ENCODE measurements around the gene OR51G2.
"Not testable (repeated sequence)": the region's sequence is repeated elsewhere in the genome, so short reads cannot be mapped to it uniquely, and the experiment has no call there.

OR51G2 gene

GRCh38 chr11:4919250-4919649 lies at the start of gene OR51G2:
Gene OR51G2 (minus strand): TSS chr11:4919350. CDS start chr11:4915663, 3,687 bp downstream.
- no peak for FAIRE-seq
- DNase-seq (ENCODE audit: low spot score) = no peak

- no peak for DNase-seq (ENCODE audit: low spot score)
- FAIRE-seq = no peak
These were observed 43.7 kb upstream of the OR51G2 start for GRCh38 chr11:4962816-4963215.

- no peak for FAIRE-seq
- no peak for DNase-seq (ENCODE audit: low spot score)
These were observed 41.7 kb upstream of the OR51G2 start for GRCh38 chr11:4960877-4961276.

- no peak for FAIRE-seq
These were observed 38.2 kb upstream of the OR51G2 start for GRCh38 chr11:4957396-4957795.

GRCh38 chr11:4955613-4956012 lies 36.5 kb upstream of the OR51G2 start, which contains the start of gene OR51A2:
Gene OR51A2 (minus strand): TSS chr11:4955713. CDS start chr11:4955713, 0 bp downstream.
- DNase-seq (ENCODE audit: low spot score); FAIRE-seq: not testable (repeated sequence)

More at GRCh38 chr11:4957396-4957795, 38.2 kb upstream of the OR51G2 start:
- DNase-seq (ENCODE audit: low spot score) = no peak

GRCh38 chr11:4947505-4947904 lies 28.4 kb upstream of the OR51G2 start, which contains the start of gene OR51A4:
Gene OR51A4 (minus strand): TSS chr11:4947605. CDS start chr11:4947100, 505 bp downstream.
- DNase-seq (ENCODE audit: low spot score) (no peak), FAIRE-seq (no peak)

GRCh38 chr11:4936745-4937144 lies 17.6 kb upstream of the OR51G2 start:
- FAIRE-seq (no peak), DNase-seq (ENCODE audit: low spot score) (no peak)

- DNase-seq (ENCODE audit: low spot score) = peak; percentile 1
- FAIRE-seq = no peak
These were observed 13.6 kb upstream of the OR51G2 start for GRCh38 chr11:4932751-4933150.

GRCh38 chr11:4926608-4927007 lies 7.5 kb upstream of the OR51G2 start:
- DNase-seq (ENCODE audit: low spot score) (no peak), FAIRE-seq (no peak)

- no peak for DNase-seq (ENCODE audit: low spot score)
These were observed 5.1 kb upstream of the OR51G2 start, which contains the start of gene OR51G1 for GRCh38 chr11:4924239-4924638. Gene OR51G1 (minus strand): TSS chr11:4924339. CDS start chr11:4924339, 0 bp downstream.

GRCh38 chr11:4922304-4922703 lies 3.2 kb upstream of the OR51G2 start:
- FAIRE-seq = no peak
- no peak for DNase-seq (ENCODE audit: low spot score)

More at GRCh38 chr11:4924239-4924638, 5.1 kb upstream of the OR51G2 start, which contains the start of gene OR51G1:
- FAIRE-seq = no peak

GRCh38 chr11:4921796-4922195 lies 2.6 kb upstream of the OR51G2 start:
- no peak for FAIRE-seq
- no peak for DNase-seq (ENCODE audit: low spot score)

GRCh38 chr11:4916581-4916980 lies 2.6 kb downstream of the OR51G2 start:
- no peak for FAIRE-seq
- no peak for DNase-seq (ENCODE audit: low spot score)

- FAIRE-seq = no peak
- no peak for DNase-seq (ENCODE audit: low spot score)
These were observed 15.7 kb downstream of the OR51G2 start, which contains the start of gene OR51A7 for GRCh38 chr11:4903484-4903883. Gene OR51A7 (plus strand): TSS chr11:4903783. CDS start chr11:4907370, 3,587 bp downstream.

GRCh38 chr11:4891996-4892640 lies 27.0 kb downstream of the OR51G2 start:
- FAIRE-seq (peak; percentile 91), DNase-seq (ENCODE audit: low spot score) (peak; percentile 75)

GRCh38 chr11:4890279-4890678 lies 28.9 kb downstream of the OR51G2 start:
- no peak for DNase-seq (ENCODE audit: low spot score)
- no peak for FAIRE-seq

GRCh38 chr11:4887591-4887990 lies 31.6 kb downstream of the OR51G2 start:
- DNase-seq (ENCODE audit: low spot score) = no peak
- no peak for FAIRE-seq

- DNase-seq (ENCODE audit: low spot score) (no peak), FAIRE-seq (no peak)
These were observed 33.0 kb downstream of the OR51G2 start for GRCh38 chr11:4886186-4886585.

GRCh38 chr11:4884361-4884760 lies 34.8 kb downstream of the OR51G2 start:
- DNase-seq (ENCODE audit: low spot score) (no peak), FAIRE-seq (no peak)

GRCh38 chr11:4882543-4882942 lies 36.6 kb downstream of the OR51G2 start:
- DNase-seq (ENCODE audit: low spot score) = no peak
- no peak for FAIRE-seq

- FAIRE-seq = no peak
- DNase-seq (ENCODE audit: low spot score) = peak; percentile 4
These were observed 37.2 kb downstream of the OR51G2 start, which contains the start of gene OR51T1 for GRCh38 chr11:4881860-4882500. Gene OR51T1 (plus strand): TSS chr11:4881900. CDS start chr11:4881900, 0 bp downstream.

GRCh38 chr11:4881188-4881587 lies 38.0 kb downstream of the OR51G2 start:
- DNase-seq (ENCODE audit: low spot score) (no peak), FAIRE-seq (no peak)
